A673 (cell line): ENCODE data around the gene NOVA1.

ENCODE experiments used
- CTCF ChIP-seq: fragments of 300-800, 200-600 bp; sonication (generic); conservative IDR thresholded peaks from 2 replicates; pipeline ENCODE4 v1.5.1; 2017; ENCODE audit warnings: low read depth, mild to moderate bottlenecking, antibody characterized with exemption, low read length, moderate library complexity, mixed read lengths
- EZH2 ChIP-seq: fragments of 200-600 bp; sonication (generic); IDR thresholded peaks from 2 replicates; pipeline ENCODE4 v1.6.1; 2017; ENCODE audit warnings: borderline replicate concordance, low read depth, mild to moderate bottlenecking, mixed read lengths, antibody characterized with exemption, low read length; ENCODE audit not compliant: poor library complexity, severe bottlenecking

- no peak for TF ChIP-seq CTCF
- TF ChIP-seq EZH2: no peak
Observed at GRCh38 chr14:26414926-26415325, 182.9 kb downstream of the NOVA1 start.
